Stimulated activated CD4-positive, alpha-beta T cell treated with anti-CD3 and anti-CD28 coated beads, Interleukin-12 subunit alpha, Interleukin-12 subunit beta, amount 100 ng/mL, for 4 hours (primary cell): ENCODE measurements around the gene CCDC82.
"Not testable (repeated sequence)": the region's sequence is repeated elsewhere in the genome, so short reads cannot be mapped to it uniquely, and the experiment has no call there.

Experiments
- DNase-seq: peaks from one replicate; pipeline ENCODE4 v3.0.0-alpha.2; 2020

Gene CCDC82

DNA sequence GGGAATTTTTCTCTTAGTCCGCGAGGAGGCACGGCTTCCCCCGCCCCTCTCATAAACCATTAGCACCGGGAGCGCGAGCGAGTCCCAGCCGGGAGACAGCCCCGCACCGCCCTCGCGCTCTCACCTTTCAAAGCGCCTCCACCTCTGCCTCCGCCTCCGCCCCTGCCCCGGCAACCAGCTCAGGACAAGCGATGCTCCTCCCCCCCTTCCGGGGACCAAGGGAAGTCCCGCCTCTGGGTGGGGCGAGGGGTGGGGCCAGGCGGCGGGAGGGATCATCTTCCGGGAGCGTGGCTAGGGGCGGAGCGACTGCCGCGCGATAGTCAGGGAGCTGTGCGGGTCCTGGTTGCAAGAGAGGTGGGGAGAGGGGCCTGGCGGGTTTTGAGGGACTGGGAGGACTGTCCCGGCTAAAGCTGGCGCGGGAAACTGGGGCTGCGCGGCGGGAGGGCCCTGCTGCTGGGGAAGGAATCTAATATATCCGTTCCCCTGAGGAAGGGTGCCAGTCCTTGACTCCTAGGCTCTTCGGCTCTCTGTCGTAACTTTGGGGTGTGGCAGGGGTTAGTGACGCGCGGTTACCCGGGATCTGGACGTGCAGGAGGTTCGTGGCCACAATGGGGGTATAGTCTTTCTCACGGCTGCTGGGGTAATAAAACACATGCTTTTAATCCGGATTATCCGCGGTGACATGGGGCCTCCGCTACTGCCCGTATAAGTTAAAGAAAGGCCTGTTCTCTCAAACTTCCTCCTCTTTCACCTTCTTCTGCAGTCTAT, at the start of gene CCDC82, which contains the start of gene JRKL:
Gene CCDC82, minus strand, starts transcription at position 193 of the 768 bp plus-strand sequence. CDS start 5,165 bp downstream, outside the sequence.
Gene JRKL, plus strand, starts transcription at position 294 of the 768 bp plus-strand sequence. CDS start 637 bp downstream, outside the sequence.
- peak; percentile 99 for DNase-seq

GRCh38 chr11:96432654-96433053, 42.9 kb upstream of the CCDC82 start:
- DNase-seq = not testable (repeated sequence)

DNA sequence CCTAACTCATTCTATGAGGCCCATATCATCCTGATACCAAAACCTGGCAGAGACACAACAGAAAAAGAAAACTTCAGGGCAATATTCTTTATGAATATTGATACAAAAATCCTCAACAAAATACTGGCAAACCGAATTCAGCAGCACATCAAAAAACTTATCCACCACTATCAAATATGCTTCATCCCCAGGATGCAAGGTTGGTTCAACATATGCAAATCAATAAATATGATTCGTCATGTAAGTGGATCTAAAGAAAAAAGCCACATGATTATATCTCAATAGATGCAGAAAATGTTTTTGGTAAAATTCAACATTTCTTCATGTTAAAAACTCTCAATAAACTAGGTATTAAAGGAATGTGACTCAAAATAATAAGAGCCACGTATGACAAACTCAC, 41.0 kb upstream of the CCDC82 start:
- no peak for DNase-seq

DNA sequence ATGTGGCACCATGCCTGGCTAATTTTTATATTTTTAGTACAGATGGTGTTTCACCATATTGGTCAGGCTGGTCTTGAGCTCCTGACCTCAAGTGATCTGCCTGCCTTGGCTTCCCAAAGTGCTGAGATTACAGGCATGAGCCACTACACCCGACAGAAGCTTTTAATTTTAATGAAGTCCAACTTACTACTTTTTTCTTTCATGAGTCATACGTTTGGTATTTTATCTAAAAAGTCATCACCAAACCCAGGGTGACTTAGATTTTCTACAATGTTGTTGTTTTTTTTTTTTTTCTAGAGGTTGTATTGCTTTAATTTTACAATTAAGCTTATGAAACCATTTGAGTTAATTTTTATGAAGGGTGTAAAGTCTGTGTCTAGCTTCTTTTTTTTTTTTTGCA, 35.0 kb upstream of the CCDC82 start:
- no peak for DNase-seq

GRCh38 chr11:96413408-96413807, 23.7 kb upstream of the CCDC82 start:
- no peak for DNase-seq

DNA sequence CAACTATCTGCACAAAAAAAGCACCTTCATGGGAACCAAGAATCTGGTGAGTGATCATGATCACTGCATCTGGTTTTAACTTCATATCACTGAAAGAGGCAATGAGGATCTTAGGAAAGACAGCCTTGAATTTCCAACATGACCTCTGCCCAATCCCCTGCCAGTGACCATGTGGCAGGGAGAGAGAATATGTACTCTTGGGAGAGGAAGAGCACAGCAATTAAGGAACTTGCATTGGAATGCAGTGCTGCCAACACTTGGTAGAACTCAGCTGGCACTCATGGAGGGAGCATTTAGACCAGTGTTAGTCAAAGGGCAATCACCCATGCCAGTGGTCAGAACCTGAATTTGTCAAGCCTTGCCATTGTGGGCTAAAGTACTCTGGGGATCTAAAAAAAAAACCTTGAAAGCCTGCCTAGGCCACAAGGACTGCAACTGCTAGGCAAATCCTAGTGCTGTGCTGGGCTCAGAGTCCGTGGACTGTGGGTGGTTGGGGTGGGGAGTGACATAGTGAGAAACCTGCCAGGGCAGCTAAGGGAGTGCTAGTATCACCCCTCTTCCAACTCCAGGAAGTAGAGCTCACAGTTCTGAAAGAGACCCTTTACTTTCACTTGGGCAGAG, 23.2 kb upstream of the CCDC82 start:
- DNase-seq = no peak

- DNase-seq = not testable (repeated sequence)
Measured at GRCh38 chr11:96411412-96411811, 21.7 kb upstream of the CCDC82 start.

GRCh38 chr11:96400697-96401096, 11.0 kb upstream of the CCDC82 start:
- no peak for DNase-seq

DNA sequence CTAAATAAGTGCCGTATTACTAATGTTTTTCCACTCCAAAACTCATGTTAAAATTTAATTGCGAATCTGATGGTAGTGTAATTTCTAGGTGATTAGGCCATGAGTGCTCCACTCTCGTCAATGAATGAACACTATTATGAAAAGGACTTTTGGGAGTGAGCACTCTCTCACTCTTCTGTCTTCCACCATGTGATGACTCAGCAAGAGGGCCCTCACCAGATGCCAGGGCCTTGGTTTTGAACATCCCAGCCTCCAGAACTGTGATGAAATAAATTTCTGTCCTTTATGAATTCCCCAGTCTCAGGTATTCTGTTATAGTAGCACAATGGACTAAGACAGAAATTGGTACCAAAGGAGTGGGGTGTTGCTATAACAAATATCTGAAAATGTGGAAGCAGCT, 8.2 kb upstream of the CCDC82 start:
- no peak for DNase-seq

DNA sequence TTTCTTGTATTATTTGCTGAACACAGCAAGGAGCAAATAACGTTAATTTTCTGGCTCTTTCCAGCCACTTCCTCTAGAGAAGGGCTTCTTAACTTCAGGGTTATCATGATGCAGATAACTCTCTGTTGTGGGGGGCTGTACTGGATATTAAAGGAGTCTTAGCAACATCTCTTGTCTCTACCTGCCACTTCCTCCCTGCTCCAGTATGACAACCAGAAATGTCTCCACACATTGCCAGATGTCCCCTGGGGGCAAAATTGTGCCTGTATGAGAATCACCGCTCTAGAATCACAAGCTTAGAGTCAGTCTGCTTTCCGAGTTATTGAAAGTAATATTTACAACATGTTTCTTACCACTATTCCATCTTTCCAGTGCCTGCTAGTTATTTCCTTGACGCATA, 6.9 kb upstream of the CCDC82 start:
- no peak for DNase-seq

DNA sequence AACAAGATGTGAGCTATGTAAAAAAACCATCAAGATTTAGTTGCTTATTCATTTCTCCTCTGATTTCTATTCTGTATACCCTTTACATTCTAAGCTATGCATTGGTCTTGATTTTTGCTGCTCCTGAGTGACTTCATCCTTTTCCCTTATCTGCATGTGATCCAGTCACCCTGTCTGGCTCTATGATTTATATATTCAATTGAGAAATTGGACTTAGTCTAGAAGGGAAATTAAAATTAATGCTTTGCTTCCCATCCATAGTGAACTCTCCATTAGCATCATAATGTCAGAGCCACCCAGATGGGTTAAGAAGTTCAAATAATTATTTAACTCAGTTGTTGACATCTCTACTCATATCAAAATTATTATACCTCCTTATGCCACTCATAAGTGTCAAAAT, 5.1 kb upstream of the CCDC82 start:
- DNase-seq = no peak

GRCh38 chr11:96393753-96394348, 4.1 kb upstream of the CCDC82 start:
- DNase-seq = no peak

DNA sequence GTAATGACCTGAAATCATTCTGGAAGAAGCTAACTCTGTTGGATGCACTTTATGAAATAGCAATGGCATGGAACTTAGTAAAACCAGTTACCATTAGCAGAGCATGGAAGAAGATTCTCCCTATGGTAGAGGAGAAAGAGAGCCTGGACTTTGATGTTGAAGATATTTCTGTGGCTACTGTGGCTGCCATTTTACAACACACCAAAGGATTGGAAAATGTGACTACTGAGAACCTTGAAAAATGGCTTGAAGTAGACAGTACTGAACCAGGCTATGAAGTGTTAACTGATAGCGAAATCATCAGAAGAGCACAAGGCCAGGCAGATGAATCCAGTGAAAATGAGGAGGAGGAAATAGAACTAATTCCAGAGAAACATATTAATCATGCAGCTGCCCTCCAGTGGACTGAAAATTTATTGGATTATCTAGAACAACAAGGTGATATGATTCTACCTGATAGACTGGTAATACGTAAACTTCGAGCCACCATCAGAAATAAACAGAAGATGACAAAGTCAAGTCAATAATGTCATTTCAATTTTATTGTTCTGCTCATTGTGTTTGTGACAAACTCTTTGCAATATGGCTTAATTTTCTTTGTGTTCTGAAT, 2.1 kb upstream of the CCDC82 start:
- DNase-seq = no peak

DNA sequence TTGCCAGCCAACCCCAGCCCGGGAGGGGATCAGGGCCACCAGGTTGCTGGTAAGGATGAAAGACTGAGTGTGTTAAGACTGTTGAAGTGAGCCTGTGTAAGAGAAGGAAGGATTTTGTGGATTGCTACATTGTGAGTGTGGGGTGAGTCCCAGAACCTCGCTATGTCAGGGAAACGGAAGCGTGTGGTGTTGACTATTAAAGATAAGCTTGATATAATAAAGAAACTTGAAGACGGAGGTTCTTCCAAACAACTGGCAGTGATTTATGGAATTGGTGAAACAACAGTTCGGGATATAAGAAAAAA, 728 bp upstream of the CCDC82 start:
- no peak for DNase-seq

GRCh38 chr11:96388891-96389719, 607 bp downstream of the CCDC82 start:
- no peak for DNase-seq

- DNase-seq = no peak
Measured at GRCh38 chr11:96385187-96385586, 4.5 kb downstream of the CCDC82 start.

GRCh38 chr11:96384156-96384555, 5.6 kb downstream of the CCDC82 start:
- no peak for DNase-seq

- DNase-seq = no peak
Measured at GRCh38 chr11:96376796-96377195, 12.9 kb downstream of the CCDC82 start.

DNA sequence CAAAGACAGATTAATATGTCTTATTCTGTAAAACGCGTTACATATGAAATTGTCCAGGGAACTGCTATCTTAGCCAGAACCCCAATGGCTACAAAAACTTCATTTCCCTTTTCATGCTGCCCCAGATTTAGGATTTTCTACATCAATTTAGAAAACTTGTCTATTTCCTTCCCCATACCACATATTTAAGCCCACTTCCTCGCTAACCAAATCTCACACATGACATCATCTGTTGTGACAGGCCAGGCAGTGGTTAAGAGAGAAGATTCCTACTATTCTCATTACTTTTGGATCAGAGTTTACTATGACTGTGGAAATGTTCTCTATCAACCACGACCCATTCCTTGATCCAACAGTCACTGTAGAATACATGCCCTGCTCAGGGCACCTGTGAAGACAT, 15.9 kb downstream of the CCDC82 start:
- DNase-seq = no peak

DNA sequence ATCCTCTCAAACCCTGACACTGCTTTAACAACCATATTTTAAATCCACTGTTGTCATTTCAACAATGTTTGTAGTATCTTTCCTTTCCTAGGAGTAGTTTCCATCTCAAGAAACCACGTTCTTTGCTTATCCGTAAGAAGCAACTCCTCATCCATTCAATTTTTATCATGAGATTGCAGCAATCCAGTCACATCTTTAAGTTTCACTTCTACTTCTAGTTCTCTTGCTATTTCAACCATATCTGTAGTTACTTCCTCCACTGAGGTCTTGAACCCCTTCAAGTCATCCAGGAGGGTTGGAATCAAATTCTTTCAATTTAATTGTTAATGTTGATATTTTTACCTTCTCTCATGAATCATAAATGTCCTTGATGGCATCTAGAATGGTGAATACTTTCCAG, 22.4 kb downstream of the CCDC82 start:
- DNase-seq = no peak

DNA sequence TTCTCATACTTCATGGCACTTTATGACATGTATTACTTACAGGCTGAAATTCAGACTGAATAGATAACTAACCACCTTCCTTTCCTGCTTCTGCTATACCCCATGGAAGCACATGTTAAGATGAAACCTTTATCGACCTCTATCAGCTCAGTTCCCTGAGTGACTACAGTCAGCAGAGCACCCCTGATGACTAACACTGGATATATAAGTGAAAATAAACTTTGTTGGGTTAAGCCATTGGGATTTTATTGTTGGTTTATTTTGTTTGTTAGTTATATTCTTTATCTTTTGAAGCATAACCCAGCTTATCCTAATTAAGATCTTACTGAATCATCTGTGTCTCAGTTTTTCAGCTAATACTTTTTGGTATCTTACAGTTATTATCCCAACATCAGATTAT, 23.7 kb downstream of the CCDC82 start:
- no peak for DNase-seq

GRCh38 chr11:96365493-96365892, 24.2 kb downstream of the CCDC82 start:
- DNase-seq = no peak

DNA sequence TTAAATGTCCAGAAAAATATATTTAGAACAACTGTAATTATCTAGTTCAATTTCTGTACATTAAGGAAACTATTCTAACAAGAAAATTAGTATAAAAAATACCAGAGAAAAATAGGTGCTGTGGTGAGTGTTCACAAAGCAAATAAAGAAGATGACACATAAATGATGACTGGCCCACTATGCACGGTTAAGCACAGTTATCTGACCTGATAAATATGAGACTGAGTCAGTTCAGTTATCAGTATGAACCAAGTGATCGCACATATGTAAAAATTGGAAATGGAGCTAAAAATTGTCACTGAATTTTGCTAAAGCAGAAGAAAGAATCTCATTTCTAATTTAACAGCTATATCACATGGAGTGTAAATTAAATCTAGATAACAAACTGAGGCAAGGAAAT, 27.9 kb downstream of the CCDC82 start:
- DNase-seq = no peak
